GM04504 (cell line): ENCODE data around the gene NOL12.
"Not testable (repeated sequence)": the region's sequence is repeated elsewhere in the genome, so short reads cannot be mapped to it uniquely, and the experiment has no call there.

Experiments
- DNase-seq: peaks from one replicate; pipeline ENCODE4 v3.0.0-alpha.2; 2012; ENCODE audit warnings: low read depth

NOL12 gene

DNA sequence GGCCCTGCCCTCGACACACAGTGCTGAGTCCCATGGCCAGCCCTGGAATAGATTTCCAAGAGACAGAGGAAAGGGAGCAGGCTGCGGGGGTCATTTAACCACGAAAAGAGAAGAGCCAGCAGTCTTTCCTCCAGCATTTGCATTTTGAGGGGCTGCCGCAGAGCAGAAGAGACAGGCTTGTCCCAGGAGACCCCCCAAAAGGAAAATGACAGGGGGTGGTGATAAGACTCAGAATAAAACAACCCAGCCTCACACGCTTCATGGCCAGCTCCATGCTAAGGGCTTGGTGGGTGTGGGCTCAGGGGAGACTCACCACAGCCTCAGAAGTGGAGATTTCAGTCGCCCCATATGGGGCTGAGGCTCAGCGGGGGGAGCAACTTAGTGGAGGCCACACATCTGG, 27.6 kb downstream of the NOL12 start:
- no peak for DNase-seq

DNA sequence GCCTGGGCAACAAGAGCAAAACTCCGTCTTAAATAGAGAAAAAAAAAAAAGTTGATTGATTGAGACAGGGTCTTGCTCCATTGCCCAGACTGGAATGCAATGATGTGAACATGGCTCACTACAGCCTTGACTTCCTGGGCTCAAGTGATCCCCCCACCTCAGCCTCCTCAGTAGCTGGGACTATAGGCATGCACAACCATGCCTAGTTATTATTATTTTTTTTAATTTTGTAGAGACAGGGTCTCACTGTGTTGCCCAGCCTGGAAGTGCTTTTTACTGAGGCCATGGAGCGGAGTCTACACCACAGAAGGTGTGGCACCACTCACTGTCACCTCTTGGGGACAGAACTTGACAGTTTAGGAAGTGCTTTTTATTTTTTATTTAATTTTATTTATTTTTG, 28.5 kb downstream of the NOL12 start:
- DNase-seq = no peak

DNA sequence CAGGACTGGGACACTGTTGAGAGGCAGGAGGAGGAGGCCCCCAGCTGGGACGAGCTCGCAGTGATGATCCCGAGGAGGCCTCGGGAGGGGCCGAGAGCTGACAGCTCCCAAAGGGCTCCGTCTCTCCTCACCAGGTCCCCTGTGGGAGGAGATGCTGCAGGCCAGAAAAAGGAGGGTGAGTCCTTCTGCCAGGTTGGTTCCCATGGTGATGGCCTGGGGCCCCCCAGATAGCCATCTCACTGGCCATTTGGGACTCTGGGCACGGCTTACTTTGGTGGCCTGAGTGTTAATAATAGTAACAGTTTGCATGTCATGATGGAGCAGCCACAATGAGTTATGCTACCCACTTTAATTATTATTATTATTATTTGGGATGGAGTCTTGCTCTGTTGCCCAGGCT, 29.6 kb downstream of the NOL12 start:
- no peak for DNase-seq

- peak; percentile 56 for DNase-seq
Observed at GRCh38 chr22:37716708-37717107, 30.6 kb downstream of the NOL12 start.

GRCh38 chr22:37717235-37717634, 31.1 kb downstream of the NOL12 start:
- DNase-seq = not testable (repeated sequence)

- not testable (repeated sequence) for DNase-seq
Observed at GRCh38 chr22:37717746-37718305, 31.7 kb downstream of the NOL12 start.

- DNase-seq = no peak
Observed at GRCh38 chr22:37725551-37726240, 39.6 kb downstream of the NOL12 start.

- DNase-seq = no peak
Observed at GRCh38 chr22:37726241-37726887, 40.2 kb downstream of the NOL12 start.

- DNase-seq = no peak
Observed at GRCh38 chr22:37728620-37729019, 42.5 kb downstream of the NOL12 start.

GRCh38 chr22:37731804-37732471, 45.8 kb downstream of the NOL12 start:
- no peak for DNase-seq

DNA sequence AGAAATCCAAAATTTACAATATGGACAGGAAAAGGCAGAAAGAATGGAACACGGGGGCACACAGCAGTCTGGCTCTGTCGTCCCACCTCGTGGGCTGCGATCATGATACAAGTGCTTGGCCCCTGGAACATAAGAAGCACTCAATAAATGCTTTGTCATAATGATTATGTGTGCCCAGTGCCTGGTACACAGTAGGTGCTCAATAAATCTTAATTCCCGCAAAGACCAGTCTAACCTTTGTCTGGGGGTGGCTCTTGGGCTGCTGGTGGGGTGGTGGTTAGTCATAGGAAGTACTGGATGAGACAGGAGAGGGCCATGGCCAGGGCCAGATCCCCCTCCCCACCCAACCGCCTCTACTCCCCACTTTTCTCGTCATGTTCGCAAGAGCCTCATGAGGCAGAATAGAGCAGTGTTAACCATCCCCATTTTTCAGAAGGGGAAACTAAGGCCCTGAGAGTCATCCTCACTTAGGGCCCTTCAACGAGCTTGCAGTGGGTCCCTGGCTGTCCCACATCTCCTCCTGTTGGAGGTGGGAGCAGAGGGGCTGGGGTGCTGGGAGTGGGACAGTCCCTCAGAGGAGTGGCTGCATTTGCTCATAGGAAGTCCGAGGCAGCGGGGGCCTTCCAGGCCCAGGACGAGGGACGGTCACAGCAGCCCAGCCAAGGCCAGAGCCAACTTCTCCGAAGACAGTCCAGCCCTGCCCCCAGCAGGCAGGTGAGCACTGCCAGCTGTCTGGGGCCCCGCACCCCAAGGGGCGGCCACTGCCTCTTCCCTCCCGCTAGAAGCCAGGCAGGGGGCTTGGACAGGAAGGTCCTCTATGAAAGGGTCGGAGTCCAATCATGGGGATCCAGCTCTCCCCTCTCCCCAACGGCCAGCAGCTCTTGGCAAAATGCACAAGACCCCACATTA, 46.8 kb downstream of the NOL12 start:
- no peak for DNase-seq

DNA sequence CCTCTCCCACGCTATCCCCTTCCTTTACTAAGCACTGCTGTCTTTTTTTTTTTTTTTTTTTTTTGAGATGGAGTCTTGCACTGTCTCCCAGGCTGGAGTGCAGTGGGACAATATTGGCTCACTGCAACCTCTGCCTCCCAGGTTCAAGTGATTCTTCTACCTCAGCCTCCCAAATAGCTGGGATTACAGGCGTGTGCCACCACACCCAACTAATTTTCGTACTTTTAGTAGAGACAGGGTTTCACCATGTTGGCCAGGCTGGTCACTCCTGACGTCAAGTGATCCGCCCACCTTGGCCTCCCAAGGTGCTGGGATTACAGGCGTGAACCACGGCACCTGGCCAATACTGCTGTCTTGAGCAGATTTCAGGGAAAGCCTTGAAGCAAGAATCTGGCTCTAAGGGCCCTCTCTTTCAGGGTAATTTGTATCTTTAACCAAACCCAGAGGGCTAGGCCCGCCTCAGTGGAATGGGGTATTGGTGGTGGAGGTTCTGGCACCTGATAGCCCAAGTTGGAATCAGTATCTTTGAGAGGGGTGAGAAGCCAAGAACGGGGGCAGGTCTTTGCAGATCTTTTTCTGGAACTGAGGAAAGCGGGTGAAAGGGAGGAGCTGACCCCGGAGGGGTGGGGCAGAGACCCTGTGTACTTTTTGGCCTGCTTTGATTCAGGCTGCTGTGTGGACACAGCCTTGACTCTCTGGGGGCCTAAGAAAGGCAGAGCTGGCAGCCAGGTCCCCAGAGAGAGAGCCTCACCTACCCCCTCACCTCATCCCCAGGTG, 47.7 kb downstream of the NOL12 start:
- no peak for DNase-seq

- DNase-seq = no peak
Observed at GRCh38 chr22:37734402-37734700, 48.2 kb downstream of the NOL12 start.

DNA sequence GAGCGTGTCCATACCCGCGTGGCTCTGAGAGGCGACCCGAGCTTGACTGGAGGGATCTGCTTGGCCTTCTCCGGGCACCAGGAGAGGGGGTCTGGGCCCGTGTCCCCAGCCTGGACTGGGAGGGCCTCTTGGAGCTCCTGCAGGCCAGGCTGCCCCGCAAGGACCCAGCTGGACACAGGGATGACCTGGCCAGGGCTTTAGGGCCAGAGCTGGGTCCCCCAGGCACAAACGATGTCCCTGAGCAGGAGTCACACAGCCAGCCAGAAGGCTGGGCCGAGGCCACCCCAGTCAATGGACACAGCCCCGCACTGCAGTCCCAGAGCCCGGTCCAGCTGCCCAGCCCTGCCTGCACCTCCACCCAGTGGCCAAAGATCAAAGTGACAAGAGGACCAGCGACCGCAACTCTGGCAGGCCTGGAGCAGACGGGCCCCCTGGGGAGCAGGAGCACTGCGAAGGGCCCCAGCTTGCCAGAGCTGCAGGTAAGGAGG, 48.9 kb downstream of the NOL12 start:
- no peak for DNase-seq

- no peak for DNase-seq
Observed at GRCh38 chr22:37739035-37739434, 52.9 kb downstream of the NOL12 start.

GRCh38 chr22:37739611-37740049, 53.5 kb downstream of the NOL12 start:
- no peak for DNase-seq

- no peak for DNase-seq
Observed at GRCh38 chr22:37740455-37741311, 54.5 kb downstream of the NOL12 start.

- DNase-seq = peak; percentile 96
Observed at GRCh38 chr22:37741312-37741795, 55.2 kb downstream of the NOL12 start.

- DNase-seq = peak; percentile 78
Observed at GRCh38 chr22:37742376-37743171, 56.4 kb downstream of the NOL12 start.
